Limb (tissue), 2 donors: ENCODE results near the gene SPHK1.

Experiments used
- DNase-seq, 2 donors: peaks; one replicate each; pipeline ENCODE4 v3.0.0-alpha.2; 2016; ENCODE audit errors: extremely low spot score in 2 of 2

Gene SPHK1

DNA sequence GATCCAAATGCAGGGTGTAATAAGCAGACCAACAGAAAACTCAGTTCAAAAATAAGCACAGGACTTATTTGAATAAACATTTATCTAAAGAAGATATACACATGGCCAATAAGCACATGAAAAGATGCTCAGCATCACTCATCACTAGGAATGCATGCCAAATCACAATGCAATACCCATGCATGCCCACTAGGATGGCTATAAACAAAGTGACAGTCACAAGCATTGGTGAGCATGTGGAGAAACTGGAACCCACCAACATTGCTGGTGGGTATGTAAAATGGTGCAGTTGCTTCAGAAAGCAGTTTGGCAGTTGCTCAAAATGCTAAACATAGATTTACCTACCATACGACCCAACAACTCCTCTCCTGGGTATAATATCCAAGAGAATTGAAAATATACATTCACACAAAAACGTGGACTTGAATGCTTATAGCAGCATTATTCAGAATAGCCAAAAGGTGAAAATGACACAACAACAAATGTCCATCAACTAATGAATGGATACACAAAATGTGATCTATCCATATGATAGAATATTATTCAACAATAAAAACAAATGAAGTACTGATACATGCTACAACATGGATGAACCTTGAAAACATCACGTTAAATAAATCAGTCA, 48.4 kb downstream of the SPHK1 start:
- DNase-seq, result no peak

DNA sequence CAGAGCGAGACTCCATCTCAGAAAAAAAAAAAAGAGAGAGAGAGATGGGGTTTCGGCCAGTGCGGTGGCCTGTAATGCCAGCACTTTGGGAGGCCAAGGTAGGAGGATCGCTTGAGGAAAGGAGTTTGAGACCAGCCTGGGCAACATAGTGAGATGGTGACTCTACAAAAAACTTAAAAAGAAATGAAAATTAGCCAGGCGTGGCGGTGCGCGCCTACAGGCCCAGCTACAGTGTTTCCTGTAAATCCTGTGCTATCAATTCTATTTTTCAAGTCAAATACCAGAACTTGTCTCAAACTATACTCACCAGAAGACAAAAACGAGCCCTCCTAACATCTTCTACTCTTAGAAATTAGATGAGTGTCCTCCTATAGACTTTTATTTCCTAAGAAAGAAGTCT, 49.3 kb downstream of the SPHK1 start:
- no peak for DNase-seq

DNA sequence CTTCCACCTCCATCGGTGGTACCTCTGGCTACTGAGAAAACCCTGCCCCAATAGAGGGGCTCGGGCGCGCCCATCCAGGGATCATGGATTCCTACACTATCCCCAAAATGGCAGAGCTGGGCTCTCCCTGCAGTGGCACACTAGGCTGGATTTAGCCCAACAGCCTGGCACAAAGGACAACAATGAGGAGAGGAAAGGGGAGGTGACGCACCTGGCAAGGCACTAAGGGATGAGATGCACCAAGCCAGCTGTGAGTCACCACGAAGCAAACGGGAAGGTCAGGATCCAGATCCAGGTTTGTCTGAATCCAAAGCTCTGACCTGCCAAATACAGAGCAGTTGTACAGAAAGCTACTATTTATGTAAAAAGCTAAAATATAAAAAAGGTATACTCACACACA, 50.5 kb downstream of the SPHK1 start:
- no peak for DNase-seq

DNA sequence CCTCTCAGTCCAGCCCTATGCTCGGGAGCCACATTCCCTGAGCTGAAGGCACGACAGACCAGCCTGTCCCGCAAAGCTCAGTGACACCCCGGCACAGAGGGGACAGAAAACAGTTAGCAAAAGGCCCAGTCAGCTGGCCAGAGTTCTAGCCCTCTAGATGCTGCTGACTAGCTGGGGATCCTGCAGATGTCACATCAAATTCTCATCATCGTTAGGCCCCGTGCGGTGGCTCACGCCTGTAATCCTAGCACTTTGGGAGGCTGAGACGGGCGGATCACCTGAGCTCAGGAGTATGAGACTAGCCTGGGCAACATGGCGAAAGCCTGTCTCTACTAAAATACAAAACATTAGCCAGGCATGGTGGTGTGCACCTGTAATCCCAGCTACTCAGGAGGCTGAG, 51.3 kb downstream of the SPHK1 start:
- no peak for DNase-seq
